SK-N-SH (cell line): ENCODE results near the gene YARS2. TPM values are rescaled to one million over a fixed set of nuclear protein-coding genes. Genes with fewer than 3 reads are reported as not detected.

Experiments
- CTCF ChIA-PET: fragments of 300-600, 350-600 bp; formaldehyde crosslinking; extraction: SDS; loops from one replicate; lab custom pipeline; 2021; lab: Yijun Ruan, JAX
- POLR2A ChIA-PET: fragments of 350-600 bp; sonication (Branson Sonifier 250); formaldehyde crosslinking; extraction: SDS; loops from one replicate; lab custom pipeline; 2020; ENCODE audit warnings: antibody characterized with exemption, inconsistent platforms; lab: Yijun Ruan, JAX
- DNase-seq: peaks from one replicate; pipeline ENCODE4 v3.0.0; 2012
- H2AFZ ChIP-seq: fragments of 200-600 bp; sonication (generic); 2 replicates; pipeline ENCODE4 v1.8.1; 2016; ENCODE audit warnings: antibody characterized with exemption, mild to moderate bottlenecking, low read depth
- H3F3A ChIP-seq: fragments of 200-600 bp; sonication (generic); replicated peaks from 2 replicates; pipeline ENCODE3; 2016; ENCODE audit warnings: antibody characterized with exemption, mild to moderate bottlenecking; ENCODE audit not compliant: insufficient read depth
- H3K27ac ChIP-seq, 2 experiments: fragments of 200-500 bp in 1 of 2; fragments of 200-600 bp in 1 of 2; sonication (Bioruptor generic) in 1 of 2; sonication (generic), shearing (Covaris generic) in 1 of 2; 2 replicates each; pipeline versions ENCODE4 v1.5.1 to v1.6.1; 2014 to 2016; ENCODE audit warnings: low read depth in 2 of 2, inconsistent platforms in 1 of 2, low read length in 1 of 2, mild to moderate bottlenecking in 1 of 2, mixed read lengths in 1 of 2
- H3K27me3 ChIP-seq: fragments of 200-600 bp; sonication (generic), shearing (Covaris generic); 2 replicates; pipeline ENCODE4 v1.6.1; 2016; ENCODE audit warnings: mixed run types; ENCODE audit not compliant: insufficient read depth
- H3K36me3 ChIP-seq, 2 experiments: fragments of 200-500 bp in 1 of 2; fragments of 200-600 bp in 1 of 2; sonication (Bioruptor generic) in 1 of 2; sonication (generic) in 1 of 2; replicated peaks in 1 of 2; 2 replicates each; pipeline versions ENCODE3 to v1.5.1; 2014 to 2016; ENCODE audit warnings: low read length in 1 of 2, mild to moderate bottlenecking in 1 of 2; ENCODE audit not compliant: insufficient read depth in 2 of 2, control insufficient read depth in 1 of 2
- H3K4me1 ChIP-seq, 2 experiments: fragments of 200-500 bp in 1 of 2; fragments of 200-600 bp in 1 of 2; sonication (Bioruptor generic) in 1 of 2; sonication (generic), shearing (Covaris generic) in 1 of 2; 2 replicates each; pipeline versions ENCODE4 v1.5.1 to v1.6.1; 2014 to 2016; ENCODE audit warnings: low read depth in 1 of 2, low read length in 1 of 2, mixed run types in 1 of 2; ENCODE audit not compliant: insufficient read depth in 2 of 2, control insufficient read depth in 1 of 2
- H3K4me2 ChIP-seq: fragments of 200-600 bp; sonication (generic), shearing (Covaris generic); 2 replicates; pipeline ENCODE4 v1.6.1; 2017; ENCODE audit warnings: mixed run types
- H3K4me3 ChIP-seq, 2 experiments: fragments of 200-500 bp in 1 of 2; fragments of 200-600 bp in 1 of 2; sonication (Bioruptor generic) in 1 of 2; sonication (generic), shearing (Covaris generic) in 1 of 2; 2 replicates each; pipeline versions ENCODE4 v1.5.1 to v1.8.1; 2014 to 2016; ENCODE audit warnings: low read depth in 2 of 2, inconsistent platforms in 1 of 2, low read length in 1 of 2, mild to moderate bottlenecking in 1 of 2, mixed read lengths in 1 of 2, moderate library complexity in 1 of 2
- H3K79me2 ChIP-seq: fragments of 200-600 bp; sonication (generic); 2 replicates; pipeline ENCODE4 v1.8.1; 2017; ENCODE audit warnings: mild to moderate bottlenecking; ENCODE audit not compliant: insufficient read depth
- H3K9ac ChIP-seq: fragments of 200-600 bp; sonication (generic); 2 replicates; pipeline ENCODE4 v1.6.1; 2017; ENCODE audit warnings: mixed run types
- H3K9me2 ChIP-seq: fragments of 200-600 bp; sonication (generic); 2 replicates; pipeline ENCODE4 v1.6.1; 2017; ENCODE audit warnings: mixed run types
- H3K9me3 ChIP-seq: fragments of 200-600 bp; sonication (generic); 2 replicates; pipeline ENCODE4 v1.6.1; 2017; ENCODE audit warnings: mixed run types, mild to moderate bottlenecking, moderate library complexity
- H4K20me1 ChIP-seq: fragments of 200-600 bp; sonication (generic); 2 replicates; pipeline ENCODE4 v1.6.1; 2017; ENCODE audit warnings: mild to moderate bottlenecking, mixed run types; ENCODE audit not compliant: insufficient read depth
- ELF1 ChIP-seq: IDR thresholded peaks from 2 replicates; pipeline ENCODE4 v1.4.0; 2012
- EP300 ChIP-seq, 2 experiments: IDR thresholded peaks; 2 replicates each; pipeline versions ENCODE4 v1.4.0 to v1.6.1; 2012; ENCODE audit warnings: borderline replicate concordance in 1 of 2, low read depth in 1 of 2, low read length in 1 of 2
- FOSL2 ChIP-seq: IDR thresholded peaks from 2 replicates; pipeline ENCODE4 v1.4.0; 2012; ENCODE audit warnings: low read depth, mild to moderate bottlenecking, moderate library complexity, borderline replicate concordance
- FOXM1 ChIP-seq: IDR thresholded peaks from 2 replicates; pipeline ENCODE4 v1.4.0; 2012; ENCODE audit warnings: low read depth, mild to moderate bottlenecking
- GABPA ChIP-seq: IDR thresholded peaks from 2 replicates; pipeline ENCODE4 v1.4.0; 2012; ENCODE audit warnings: low read depth, mild to moderate bottlenecking
- JUND ChIP-seq: IDR thresholded peaks from 2 replicates; pipeline ENCODE4 v1.4.0; 2012
- MEF2A ChIP-seq: IDR thresholded peaks from 2 replicates; pipeline ENCODE4 v1.4.0; 2012; ENCODE audit warnings: low read depth, borderline replicate concordance
- MXI1 ChIP-seq: IDR thresholded peaks from 2 replicates; pipeline ENCODE4 v1.6.1; 2012; ENCODE audit warnings: mild to moderate bottlenecking, low read depth, low read length, improper control_type of control experiment
- NFIC ChIP-seq: IDR thresholded peaks from 2 replicates; pipeline ENCODE4 v1.4.0; 2012; ENCODE audit warnings: borderline replicate concordance
- NRF1 ChIP-seq: IDR thresholded peaks from 2 replicates; pipeline ENCODE4 v1.6.1; 2012; ENCODE audit warnings: low read depth, mild to moderate bottlenecking, low read length
- RAD21 ChIP-seq: IDR thresholded peaks from 2 replicates; pipeline ENCODE4 v1.6.1; 2012; ENCODE audit warnings: mild to moderate bottlenecking, low read length
- RCOR1 ChIP-seq: fragments of 150-350 bp; IDR thresholded peaks from 2 replicates; pipeline ENCODE4 v1.6.1; 2017; ENCODE audit warnings: antibody characterized with exemption, low read length
- RFX5 ChIP-seq: IDR thresholded peaks from 2 replicates; pipeline ENCODE4 v1.6.1; 2012; ENCODE audit warnings: mild to moderate bottlenecking, improper control_type of control experiment, low read length
- RXRA ChIP-seq: IDR thresholded peaks from 2 replicates; pipeline ENCODE4 v1.4.0; 2012; ENCODE audit warnings: low read depth, mild to moderate bottlenecking, borderline replicate concordance
- SMC3 ChIP-seq: IDR thresholded peaks from 2 replicates; pipeline ENCODE4 v1.6.1; 2012; ENCODE audit warnings: low read depth, low read length, improper control_type of control experiment
- TAF1 ChIP-seq: IDR thresholded peaks from 2 replicates; pipeline ENCODE4 v1.6.1; 2012; ENCODE audit warnings: low read depth, mild to moderate bottlenecking, low read length, moderate library complexity, borderline replicate concordance
- TCF12 ChIP-seq: IDR thresholded peaks from 2 replicates; pipeline ENCODE4 v1.4.0; 2012
- WGBS: methylation state at CpG from one replicate; pipeline ENCODE4 v1.1.6; 2017; ENCODE audit warnings: low lambda C conversion rate; 5-methylcytosine and 5-hydroxymethylcytosine counted together
- polyA plus RNA-seq, 3 experiments: library from polyadenylated mRNA; depleted of rRNA; stranded (reverse); fragments of >200 nt; gene quantifications; 2 replicates each; pipeline ENCODE4 v1.2.3, GENCODE V29; 2012
- TF ChIP-seq, protein P1 (sequence below): IDR thresholded peaks from 2 replicates; pipeline ENCODE4 v1.4.0; 2012; ENCODE audit warnings: low read depth
- TF ChIP-seq, protein P2 (sequence below): fragments of 200-600 bp; sonication (generic); IDR thresholded peaks from 2 replicates; pipeline ENCODE4 v1.6.1; 2017; ENCODE audit warnings: antibody characterized with exemption, mild to moderate bottlenecking, moderate library complexity
- TF ChIP-seq, protein P3 (sequence below): fragments of 150-350 bp; IDR thresholded peaks from 2 replicates; pipeline ENCODE4 v1.6.1; 2016; ENCODE audit warnings: mild to moderate bottlenecking, low read depth, low read length
- TF ChIP-seq, protein P4 (sequence below): IDR thresholded peaks from 2 replicates; pipeline ENCODE4 v1.4.0; 2012; ENCODE audit warnings: low read depth, borderline replicate concordance
- TF ChIP-seq, protein P5 (sequence below): IDR thresholded peaks from 2 replicates; pipeline ENCODE4 v1.4.0; 2012; ENCODE audit warnings: low read depth, borderline replicate concordance

YARS2 gene
- polyA plus RNA-seq, 1 of the 3 experiments (the other 2 are of a cell fraction) = 14.3 TPM

DNA sequence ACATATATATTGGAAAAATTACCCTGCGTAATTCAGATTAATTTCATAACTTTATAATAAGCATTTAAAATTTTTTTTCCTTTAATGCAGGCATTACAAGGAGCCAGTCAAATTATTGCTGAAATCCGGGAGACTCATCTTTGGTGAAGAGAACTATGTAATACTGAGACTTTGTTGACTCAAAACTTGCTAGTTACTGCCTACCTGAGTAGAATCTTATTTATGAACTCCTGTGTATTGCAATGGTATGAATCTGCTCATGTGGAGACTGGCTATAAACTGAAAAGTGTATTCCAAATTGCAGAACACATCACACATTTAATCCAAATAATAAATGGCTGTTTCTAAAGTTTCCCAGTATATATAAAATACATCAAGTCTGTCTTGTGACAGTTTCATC is 12.4 kb downstream of the YARS2 start (continued):
- TF ChIP-seq, protein P1, sequence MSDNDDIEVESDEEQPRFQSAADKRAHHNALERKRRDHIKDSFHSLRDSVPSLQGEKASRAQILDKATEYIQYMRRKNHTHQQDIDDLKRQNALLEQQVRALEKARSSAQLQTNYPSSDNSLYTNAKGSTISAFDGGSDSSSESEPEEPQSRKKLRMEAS = no peak
- TF ChIP-seq SMC3 = no peak
- no peak for TF ChIP-seq FOXM1

DNA sequence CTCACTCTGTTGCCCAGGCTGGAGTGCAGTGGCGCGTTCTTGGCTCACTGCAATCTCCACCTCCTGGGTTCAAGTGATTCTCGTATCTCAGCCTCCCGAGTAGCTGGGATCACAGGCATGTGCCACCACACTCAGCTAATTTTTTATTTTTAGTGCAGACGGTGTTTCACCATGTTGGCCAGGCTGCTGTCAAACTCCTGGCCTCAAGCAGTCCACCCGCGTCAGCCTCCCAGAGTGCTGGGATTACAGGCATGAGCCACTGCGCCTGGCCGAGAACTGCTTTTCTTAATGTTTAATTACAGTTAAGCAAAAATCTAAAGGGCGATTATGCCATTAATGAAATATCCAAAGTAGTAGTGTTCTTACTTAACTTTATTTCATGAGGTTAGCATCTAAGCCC is 13.6 kb downstream of the YARS2 start:
- no peak for DNase-seq
- ChIA-PET CTCF (interaction anchor here (1.4 to 1.8 kb wide), 2 partner anchors 13 to 71 kb away, joined by 3 to 8 read pairs; partner anchors contain the start of gene YARS2), POLR2A (no interaction called here)
- Histone ChIP-seq H3K9me3 (no peaks in the 10 kb centered on the region), H2AFZ (no peak overlapping the region), H3K9me2 (no peaks in the 10 kb centered on the region), H3K36me3 (peaks cover 88 to 92% of the 10 kb centered on the region in 2 experiments), H3K27ac (no peak overlapping the region; a peak in 1 of 4 replicates), H3K4me1 (no peaks in the 10 kb centered on the region; a peak in 2 of 4 replicates), H3K4me3 (no peak overlapping the region), H3K79me2 (peaks cover 7% of the 10 kb centered on the region; the same call in 1 of the 2 replicates), H3K27me3 (no peaks in the 10 kb centered on the region), H3F3A (peaks cover 15% of the 10 kb centered on the region), H3K9ac (no peak overlapping the region), H3K4me2 (no peak overlapping the region), H4K20me1 (no peaks in the 10 kb centered on the region)
- WGBS = 98% methylated on average over 10 of the region's 10 CpGs
- TF ChIP-seq RCOR1 (no peak), FOXM1 (no peak), MEF2A (no peak), ELF1 (no peak), MXI1 (no peak), EP300 (IDR thresholded peaks at IDR 0.05; ENCODE audit: borderline replicate concordance in 1 of 2, low read depth in 1 of 2, low read length in 1 of 2) (no peak), RFX5 (no peak), NRF1 (no peak), JUND (no peak), FOSL2 (no peak)
- TF ChIP-seq, protein P2, sequence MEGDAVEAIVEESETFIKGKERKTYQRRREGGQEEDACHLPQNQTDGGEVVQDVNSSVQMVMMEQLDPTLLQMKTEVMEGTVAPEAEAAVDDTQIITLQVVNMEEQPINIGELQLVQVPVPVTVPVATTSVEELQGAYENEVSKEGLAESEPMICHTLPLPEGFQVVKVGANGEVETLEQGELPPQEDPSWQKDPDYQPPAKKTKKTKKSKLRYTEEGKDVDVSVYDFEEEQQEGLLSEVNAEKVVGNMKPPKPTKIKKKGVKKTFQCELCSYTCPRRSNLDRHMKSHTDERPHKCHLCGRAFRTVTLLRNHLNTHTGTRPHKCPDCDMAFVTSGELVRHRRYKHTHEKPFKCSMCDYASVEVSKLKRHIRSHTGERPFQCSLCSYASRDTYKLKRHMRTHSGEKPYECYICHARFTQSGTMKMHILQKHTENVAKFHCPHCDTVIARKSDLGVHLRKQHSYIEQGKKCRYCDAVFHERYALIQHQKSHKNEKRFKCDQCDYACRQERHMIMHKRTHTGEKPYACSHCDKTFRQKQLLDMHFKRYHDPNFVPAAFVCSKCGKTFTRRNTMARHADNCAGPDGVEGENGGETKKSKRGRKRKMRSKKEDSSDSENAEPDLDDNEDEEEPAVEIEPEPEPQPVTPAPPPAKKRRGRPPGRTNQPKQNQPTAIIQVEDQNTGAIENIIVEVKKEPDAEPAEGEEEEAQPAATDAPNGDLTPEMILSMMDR = no peak

DNA sequence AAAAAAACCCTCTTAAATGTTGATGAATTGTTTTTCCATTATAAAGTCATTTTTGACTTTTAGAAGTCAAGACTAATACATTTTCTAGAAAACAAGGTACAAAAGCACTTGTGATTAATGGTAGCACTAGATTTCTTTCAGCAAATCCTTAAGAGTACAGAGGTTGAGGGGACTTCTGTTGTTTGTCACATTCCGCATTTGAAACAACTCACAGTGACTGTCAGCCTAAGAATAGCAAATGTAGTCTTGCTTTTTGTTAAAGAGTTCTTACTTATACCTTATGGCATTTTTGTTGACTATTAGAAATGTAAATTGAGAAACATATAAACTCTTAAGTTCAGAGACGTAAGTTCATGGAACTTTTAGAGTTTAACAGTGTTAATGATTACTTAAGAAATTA is 16.4 kb downstream of the YARS2 start:
- no peak overlapping the region for H2AFZ ChIP-seq
- H3F3A ChIP-seq = peaks cover 8% of the 10 kb centered on the region
- H3K9me2 ChIP-seq = no peaks in the 10 kb centered on the region
- H3K4me2 ChIP-seq = no peak overlapping the region
- no peak for DNase-seq
- ChIA-PET CTCF (interaction anchor here (1.1 to 1.2 kb wide), 2 partner anchors 16 to 17 kb away, joined by 3 read pairs; partner anchors contain the start of gene YARS2), POLR2A (no interaction called here)
- 97% methylated on average over 2 of the region's 2 CpGs for WGBS
- H3K4me3 ChIP-seq = no peak overlapping the region
- no peaks in the 10 kb centered on the region for H4K20me1 ChIP-seq
- no peaks in the 10 kb centered on the region; a peak in 2 of 4 replicates for H3K4me1 ChIP-seq
- H3K27ac ChIP-seq = no peak overlapping the region
- peaks cover 7% of the 10 kb centered on the region; the same call in 1 of the 2 replicates for H3K79me2 ChIP-seq
- no peaks in the 10 kb centered on the region for H3K27me3 ChIP-seq
- peaks cover 74 to 82% of the 10 kb centered on the region in 2 experiments for H3K36me3 ChIP-seq
- no peaks in the 10 kb centered on the region for H3K9me3 ChIP-seq
- H3K9ac ChIP-seq = no peak overlapping the region
- TF ChIP-seq, protein P3, sequence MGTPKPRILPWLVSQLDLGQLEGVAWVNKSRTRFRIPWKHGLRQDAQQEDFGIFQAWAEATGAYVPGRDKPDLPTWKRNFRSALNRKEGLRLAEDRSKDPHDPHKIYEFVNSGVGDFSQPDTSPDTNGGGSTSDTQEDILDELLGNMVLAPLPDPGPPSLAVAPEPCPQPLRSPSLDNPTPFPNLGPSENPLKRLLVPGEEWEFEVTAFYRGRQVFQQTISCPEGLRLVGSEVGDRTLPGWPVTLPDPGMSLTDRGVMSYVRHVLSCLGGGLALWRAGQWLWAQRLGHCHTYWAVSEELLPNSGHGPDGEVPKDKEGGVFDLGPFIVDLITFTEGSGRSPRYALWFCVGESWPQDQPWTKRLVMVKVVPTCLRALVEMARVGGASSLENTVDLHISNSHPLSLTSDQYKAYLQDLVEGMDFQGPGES = no peak
- TF ChIP-seq NRF1 = no peak
- no peak for TF ChIP-seq JUND
- no peak for TF ChIP-seq RCOR1
- no peak for TF ChIP-seq RAD21
- TF ChIP-seq RXRA = no peak
- no peak for TF ChIP-seq MEF2A
- no peak for TF ChIP-seq TCF12
- TF ChIP-seq FOSL2 = no peak
- no peak for TF ChIP-seq SMC3
- TF ChIP-seq, protein P4, sequence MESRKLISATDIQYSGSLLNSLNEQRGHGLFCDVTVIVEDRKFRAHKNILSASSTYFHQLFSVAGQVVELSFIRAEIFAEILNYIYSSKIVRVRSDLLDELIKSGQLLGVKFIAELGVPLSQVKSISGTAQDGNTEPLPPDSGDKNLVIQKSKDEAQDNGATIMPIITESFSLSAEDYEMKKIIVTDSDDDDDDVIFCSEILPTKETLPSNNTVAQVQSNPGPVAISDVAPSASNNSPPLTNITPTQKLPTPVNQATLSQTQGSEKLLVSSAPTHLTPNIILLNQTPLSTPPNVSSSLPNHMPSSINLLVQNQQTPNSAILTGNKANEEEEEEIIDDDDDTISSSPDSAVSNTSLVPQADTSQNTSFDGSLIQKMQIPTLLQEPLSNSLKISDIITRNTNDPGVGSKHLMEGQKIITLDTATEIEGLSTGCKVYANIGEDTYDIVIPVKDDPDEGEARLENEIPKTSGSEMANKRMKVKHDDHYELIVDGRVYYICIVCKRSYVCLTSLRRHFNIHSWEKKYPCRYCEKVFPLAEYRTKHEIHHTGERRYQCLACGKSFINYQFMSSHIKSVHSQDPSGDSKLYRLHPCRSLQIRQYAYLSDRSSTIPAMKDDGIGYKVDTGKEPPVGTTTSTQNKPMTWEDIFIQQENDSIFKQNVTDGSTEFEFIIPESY = no peak
- no peak for TF ChIP-seq NFIC
- TF ChIP-seq, protein P5, sequence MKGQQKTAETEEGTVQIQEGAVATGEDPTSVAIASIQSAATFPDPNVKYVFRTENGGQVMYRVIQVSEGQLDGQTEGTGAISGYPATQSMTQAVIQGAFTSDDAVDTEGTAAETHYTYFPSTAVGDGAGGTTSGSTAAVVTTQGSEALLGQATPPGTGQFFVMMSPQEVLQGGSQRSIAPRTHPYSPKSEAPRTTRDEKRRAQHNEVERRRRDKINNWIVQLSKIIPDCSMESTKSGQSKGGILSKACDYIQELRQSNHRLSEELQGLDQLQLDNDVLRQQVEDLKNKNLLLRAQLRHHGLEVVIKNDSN = no peak
- TF ChIP-seq GABPA = no peak
- TF ChIP-seq TAF1 = no peak
